ENCODE measurements around the gene FGD4.

FGD4 gene

GRCh38 chr12:32569259-32569658 is 169.9 kb downstream of the FGD4 start:
- DNase-seq, result no peak

GRCh38 chr12:32574585-32574984 is 175.2 kb downstream of the FGD4 start:
- no peak for DNase-seq

GRCh38 chr12:32577328-32577727 is 178.0 kb downstream of the FGD4 start:
- no peak for DNase-seq

GRCh38 chr12:32583534-32583933 is 184.2 kb downstream of the FGD4 start:
- DNase-seq, result no peak

- DNase-seq, result no peak
Observed at GRCh38 chr12:32585680-32586079, 186.3 kb downstream of the FGD4 start.

- no peak for DNase-seq
Observed at GRCh38 chr12:32586390-32586789, 187.0 kb downstream of the FGD4 start.

- no peak for DNase-seq
Observed at GRCh38 chr12:32587581-32588495, 188.5 kb downstream of the FGD4 start.

GRCh38 chr12:32588604-32589003 is 189.2 kb downstream of the FGD4 start:
- DNase-seq, result no peak

GRCh38 chr12:32589165-32589865 is 190.0 kb downstream of the FGD4 start:
- DNase-seq, result no peak

- no peak for DNase-seq
Observed at GRCh38 chr12:32595251-32595650, 195.9 kb downstream of the FGD4 start.

- no peak for DNase-seq
Observed at GRCh38 chr12:32596030-32596429, 196.7 kb downstream of the FGD4 start.

GRCh38 chr12:32598688-32599087 is 199.3 kb downstream of the FGD4 start:
- no peak for DNase-seq

- DNase-seq, result no peak
Observed at GRCh38 chr12:32600681-32601080, 201.3 kb downstream of the FGD4 start.

- DNase-seq, result no peak
Observed at GRCh38 chr12:32603071-32603470, 203.7 kb downstream of the FGD4 start.

- DNase-seq, result no peak
Observed at GRCh38 chr12:32603858-32604257, 204.5 kb downstream of the FGD4 start.

- DNase-seq, result no peak
Observed at GRCh38 chr12:32604565-32604964, 205.2 kb downstream of the FGD4 start.

- DNase-seq, result no peak
Observed at GRCh38 chr12:32605326-32606095, 206.2 kb downstream of the FGD4 start.

- no peak for DNase-seq
Observed at GRCh38 chr12:32606443-32606842, 207.1 kb downstream of the FGD4 start.

- DNase-seq, result no peak
Observed at GRCh38 chr12:32609966-32610365, 210.6 kb downstream of the FGD4 start.

- DNase-seq, result no peak
Observed at GRCh38 chr12:32611986-32612385, 212.6 kb downstream of the FGD4 start.

- DNase-seq, result no peak
Observed at GRCh38 chr12:32612658-32613614, 213.6 kb downstream of the FGD4 start.

GRCh38 chr12:32615441-32615840 is 216.1 kb downstream of the FGD4 start:
- DNase-seq, result no peak

Data from NCI-H1436 treated with DMSO at 0.1 percent for 48 hours (cell line).